Endothelial cell of umbilical vein (primary cell): Measurements from ENCODE around the gene ACMSD. TPM values are rescaled to one million over a fixed set of nuclear protein-coding genes. Genes with fewer than 3 reads are reported as not detected.
A peak's percentile ranks its signal among the peaks of the same experiment; 100 is the strongest.

Source experiments
- BruUV-seq: library from RNA; stranded (reverse); fragments of 400-500 nt; replicated peaks from 2 replicates; lab custom pipeline; 2021; lab: Mats Ljungman, UMichigan
- CTCF ChIA-PET: fragments of 300-600, 350-600 bp; sonication (Branson Sonifier 250); formaldehyde crosslinking; loops from one replicate; lab custom pipeline; 2021; ENCODE audit warnings: antibody characterized with exemption, inconsistent platforms; lab: Charles Lee
- POLR2A ChIA-PET: fragments of 300-600, 350-600 bp; sonication (Branson Sonifier 250); formaldehyde crosslinking; loops from one replicate; lab custom pipeline; 2021; ENCODE audit warnings: antibody characterized with exemption, inconsistent platforms; lab: Charles Lee
- DNase-seq: peaks from one replicate; pipeline ENCODE4 v3.0.0-alpha.2; 2011; ENCODE audit warnings: low read depth, low spot score
- FAIRE-seq: peaks from 2 replicates; lab custom pipeline; 2011; peaks lifted over from hg19 to GRCh38; lab: Jason Lieb, UNC
- H2AFZ ChIP-seq: 2 replicates; pipeline ENCODE4 v1.6.0; 2012; ENCODE audit warnings: low read depth, low read length, control low read depth, inconsistent platforms
- H3K27ac ChIP-seq: 2 replicates; pipeline ENCODE4 v1.5.1; 2011; ENCODE audit warnings: low read depth, mild to moderate bottlenecking, control low read depth, low read length, moderate library complexity; ENCODE audit not compliant: insufficient read depth
- H3K27me3 ChIP-seq, 2 experiments: 2 replicates each; pipeline versions ENCODE4 v1.6.0 to v1.6.1; 2011; ENCODE audit warnings: low read length in 2 of 2, mixed read lengths in 1 of 2; ENCODE audit not compliant: control insufficient read depth in 2 of 2, insufficient read depth in 2 of 2
- H3K36me3 ChIP-seq, 2 experiments: 2 replicates in 1 of 2; 3 replicates in 1 of 2; pipeline ENCODE4 v1.5.1; 2011; ENCODE audit warnings: low read length in 2 of 2, mild to moderate bottlenecking in 1 of 2, moderate library complexity in 1 of 2; ENCODE audit not compliant: control insufficient read depth in 2 of 2, insufficient read depth in 2 of 2; ENCODE audit errors: extremely low read depth in 1 of 2
- H3K4me1 ChIP-seq: 3 replicates; pipeline ENCODE4 v1.5.1; 2011; ENCODE audit warnings: mild to moderate bottlenecking, low read length; ENCODE audit not compliant: control insufficient read depth, insufficient read depth; ENCODE audit errors: extremely low read depth
- H3K4me2 ChIP-seq: 2 replicates; pipeline ENCODE4 v1.6.1; 2011; ENCODE audit warnings: low read length, control low read depth, mixed read lengths; ENCODE audit not compliant: insufficient read depth
- H3K4me3 ChIP-seq, 3 experiments: fragments of 200-600 bp in 1 of 3; sonication (generic), shearing (Covaris generic) in 1 of 3; replicated peaks in 1 of 3; 2 replicates each; pipeline ENCODE4 v1.5.1; 2011 to 2016; ENCODE audit warnings: control low read depth in 3 of 3, low read length in 3 of 3, mild to moderate bottlenecking in 2 of 3, inconsistent platforms in 1 of 3, low read depth in 1 of 3, moderate library complexity in 1 of 3; ENCODE audit not compliant: insufficient read depth in 1 of 3
- H3K79me2 ChIP-seq: 2 replicates; pipeline ENCODE4 v1.6.0; 2012; ENCODE audit warnings: low read length, inconsistent platforms; ENCODE audit not compliant: control insufficient read depth, insufficient read depth
- H3K9ac ChIP-seq: replicated peaks from 2 replicates; pipeline ENCODE3; 2011; ENCODE audit warnings: low read length, control low read depth; ENCODE audit not compliant: insufficient read depth; ENCODE audit errors: extremely low read depth
- H3K9me1 ChIP-seq: replicated peaks from 3 replicates; pipeline ENCODE4 v1.6.0; 2011; ENCODE audit warnings: mild to moderate bottlenecking, low read length; ENCODE audit not compliant: control insufficient read depth, insufficient read depth; ENCODE audit errors: extremely low read depth
- H3K9me3 ChIP-seq: replicated peaks from 2 replicates; pipeline ENCODE4 v1.5.1; 2012; ENCODE audit warnings: low read length, inconsistent platforms; ENCODE audit not compliant: control insufficient read depth, insufficient read depth
- H4K20me1 ChIP-seq: replicated peaks from 2 replicates; pipeline ENCODE3; 2011; ENCODE audit warnings: mild to moderate bottlenecking, low read length; ENCODE audit not compliant: control insufficient read depth, insufficient read depth; ENCODE audit errors: extremely low read depth
- EZH2 ChIP-seq: IDR thresholded peaks from 2 replicates; pipeline ENCODE4 v1.6.1; 2012; ENCODE audit warnings: borderline replicate concordance, low read depth, mild to moderate bottlenecking, moderate library complexity, low read length, inconsistent platforms; ENCODE audit not compliant: severe bottlenecking
- FOS ChIP-seq: IDR thresholded peaks from 2 replicates; pipeline ENCODE4 v1.6.1; 2011; ENCODE audit warnings: mild to moderate bottlenecking, low read length, moderate library complexity, borderline replicate concordance; ENCODE audit not compliant: insufficient read depth
- GATA2 ChIP-seq: IDR thresholded peaks from 2 replicates; pipeline ENCODE4 v1.7.0; 2011; ENCODE audit warnings: low read depth, mild to moderate bottlenecking, moderate library complexity, mixed read lengths, low read length; ENCODE audit not compliant: insufficient read length, insufficient read depth
- JUN ChIP-seq: IDR thresholded peaks from 2 replicates; pipeline ENCODE4 v1.6.1; 2011; ENCODE audit warnings: borderline replicate concordance, low read depth; ENCODE audit not compliant: insufficient read length, insufficient read depth
- MYC ChIP-seq: IDR thresholded peaks from one replicate; pipeline ENCODE4 v1.6.1; 2011; ENCODE audit warnings: mild to moderate bottlenecking, low read depth, low read length
- POLR2A ChIP-seq: IDR thresholded peaks from 2 replicates; pipeline ENCODE4 v1.6.1; 2012; ENCODE audit warnings: low read depth, mild to moderate bottlenecking, control low read depth, low read length
- POLR2AphosphoS5 ChIP-seq: IDR thresholded peaks from 2 replicates; pipeline ENCODE4 v1.6.1; 2012; ENCODE audit warnings: low read depth, mild to moderate bottlenecking, control low read depth, low read length, moderate library complexity; ENCODE audit not compliant: insufficient read depth
- dilution Hi-C: fragments of 300-500 bp; cut with MboI; formaldehyde crosslinking; loops from one replicate; pipeline ENCODE4 v1.15.0; 2019; ENCODE audit warnings: low sequenced_read_pairs; ENCODE audit not compliant: extremely low pct_ligation_motif_present
- intact Hi-C: fragments of 100-400 bp; cut with micrococcal nuclease; formaldehyde crosslinking; loops from one replicate; pipeline ENCODE4 v1.10.0; 2022
- polyA plus RNA-seq, 4 experiments: library from polyadenylated mRNA; depleted of rRNA in 3 of 4; stranded (reverse) in 3 of 4; unstranded in 1 of 4; fragments of >200 nt; gene quantifications; 2 replicates each; pipeline versions ENCODE4 v1.2.1 to v1.2.3, GENCODE V29; 2011 to 2012; ENCODE audit warnings: missing spikeins in 1 of 4
- total RNA-seq: library from RNA; stranded (reverse); gene quantifications from 2 replicates; pipeline ENCODE4 v1.2.3, GENCODE V29; 2021
- TF ChIP-seq, protein P1 (sequence below): IDR thresholded peaks from 2 replicates; pipeline ENCODE4 v1.6.1; 2011; ENCODE audit not compliant: insufficient read depth, insufficient read length
- TF ChIP-seq, protein P2 (sequence below), 2 donors: IDR thresholded peaks; 1 replicate in 1 of 2; 2 replicates in 1 of 2; pipeline ENCODE4 v1.5.1; 2011; ENCODE audit warnings: low read length in 2 of 2, mild to moderate bottlenecking in 2 of 2, moderate library complexity in 2 of 2, control low read depth in 1 of 2, inconsistent platforms in 1 of 2, low read depth in 1 of 2; ENCODE audit not compliant: insufficient read depth in 1 of 2; ENCODE audit errors: extremely low read depth in 1 of 2

Gene ACMSD
- total and polyA plus RNA-seq, 2 donors (not counting 3 experiments of a cell fraction or from before 2014, with no cell fraction given), result not detected

DNA sequence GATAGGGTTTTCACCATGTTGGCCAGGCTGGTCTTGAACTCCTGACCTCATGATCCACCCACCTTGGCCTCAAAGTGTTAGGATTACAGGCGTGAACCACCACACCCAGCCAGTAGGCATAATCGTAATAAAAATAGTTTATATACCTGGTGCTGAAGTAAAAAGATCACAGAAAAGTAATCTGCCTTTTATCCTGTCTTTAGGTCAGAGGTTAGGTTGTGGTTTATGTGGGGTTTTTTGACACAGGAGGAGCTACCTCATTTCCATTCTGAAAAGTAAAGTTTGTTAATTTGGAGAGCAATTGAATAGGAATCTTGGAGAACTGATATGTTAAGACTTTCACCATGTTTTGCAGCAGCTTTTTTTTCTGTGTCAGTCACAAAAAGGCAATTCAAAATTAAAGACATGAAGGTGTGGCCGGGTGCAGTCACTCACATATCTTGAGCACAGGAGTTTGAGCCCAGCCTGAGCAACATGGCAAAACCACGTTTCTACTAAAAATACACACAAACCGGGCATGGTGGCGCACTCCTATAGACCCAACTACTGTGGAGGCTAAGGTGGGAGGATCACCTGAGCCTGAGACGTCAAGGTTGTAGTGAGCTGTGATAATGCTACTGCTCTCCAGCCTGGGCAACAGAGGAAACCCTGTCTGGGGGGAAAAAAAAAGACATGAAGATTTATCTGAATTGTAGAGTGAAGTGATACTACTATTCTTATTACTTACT, 111.7 kb downstream of the ACMSD start:
- H3K9me1 ChIP-seq, result no peaks in the 10 kb centered on the region
- peaks cover 16% of the 10 kb centered on the region for H3K79me2 ChIP-seq
- H4K20me1 ChIP-seq, result peaks cover 2% of the 10 kb centered on the region
- dilution Hi-C loops, result no loop called here
- no peaks in the 10 kb centered on the region for H3K9me3 ChIP-seq
- DNase-seq, result no peak
- no peak overlapping the region for H3K4me3 ChIP-seq
- POLR2A ChIA-PET, result interaction anchor here (0.7 kb wide), 1 partner anchor 15 kb away, joined by 4 read pairs; no protein-coding TSS in a partner anchor
- no peak overlapping the region for H3K4me2 ChIP-seq
- peaks cover 18 to 33% of the 10 kb centered on the region in 2 experiments for H3K36me3 ChIP-seq
- no peaks in the 10 kb centered on the region for H3K4me1 ChIP-seq
- no peak overlapping the region for H3K9ac ChIP-seq
- TF ChIP-seq MYC (no peak), GATA2 (no peak), FOS (no peak), EZH2 (no peak)
- TF ChIP-seq, protein P1, sequence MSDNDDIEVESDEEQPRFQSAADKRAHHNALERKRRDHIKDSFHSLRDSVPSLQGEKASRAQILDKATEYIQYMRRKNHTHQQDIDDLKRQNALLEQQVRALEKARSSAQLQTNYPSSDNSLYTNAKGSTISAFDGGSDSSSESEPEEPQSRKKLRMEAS, result no peak
- CTCF ChIA-PET, result interaction anchor here (1.9 kb wide), 1 partner anchor 490 kb away, joined by 5 read pairs; no protein-coding TSS in a partner anchor
- intact Hi-C loops, result no loop called here
- no peaks in the 10 kb centered on the region for H3K27me3 ChIP-seq
- no peak overlapping the region for H2AFZ ChIP-seq
- BruUV-seq, result no TSS peak
- peak; percentile 60 for FAIRE-seq
- H3K27ac ChIP-seq, result no peak overlapping the region

DNA sequence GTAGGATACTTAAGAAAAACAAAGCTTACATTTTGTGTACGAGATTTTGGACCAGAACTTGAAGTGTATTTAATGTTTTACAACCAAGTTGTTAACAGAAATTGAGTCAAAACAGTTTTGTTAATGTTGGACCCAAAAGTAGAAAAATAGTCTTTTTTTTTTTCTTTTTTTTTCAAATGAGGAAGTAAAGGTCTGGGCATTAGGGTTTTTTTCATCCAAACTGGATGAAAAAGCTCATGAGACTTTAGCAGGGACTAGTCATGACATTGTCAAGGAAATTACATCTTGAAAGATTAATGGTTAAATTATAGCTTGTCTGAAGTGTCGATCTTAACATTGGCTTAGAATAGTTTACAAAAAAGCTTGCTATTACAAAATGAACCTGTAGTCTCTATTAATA, 112.5 kb downstream of the ACMSD start:
- no peaks in the 10 kb centered on the region for H3K9me3 ChIP-seq
- no peak overlapping the region for H3K9ac ChIP-seq
- H3K4me2 ChIP-seq, result no peak overlapping the region
- BruUV-seq, result no TSS peak
- no peaks in the 10 kb centered on the region for H3K4me1 ChIP-seq
- ChIA-PET CTCF (interaction anchor here (1.5 to 1.9 kb wide), 2 partner anchors 8 to 491 kb away, joined by 3 to 5 read pairs; no protein-coding TSS in a partner anchor), POLR2A (interaction anchor here (0.7 kb wide), 2 partner anchors 14 to 586 kb away, joined by 3 to 4 read pairs; no protein-coding TSS in a partner anchor)
- dilution Hi-C loops (no loop called here), intact Hi-C loops (no loop called here)
- peaks cover 2% of the 10 kb centered on the region for H4K20me1 ChIP-seq
- no peak for TF ChIP-seq JUN
- TF ChIP-seq POLR2AphosphoS5, result no peak
- TF ChIP-seq, protein P1, result no peak
- no peak for TF ChIP-seq GATA2
- TF ChIP-seq, protein P2, sequence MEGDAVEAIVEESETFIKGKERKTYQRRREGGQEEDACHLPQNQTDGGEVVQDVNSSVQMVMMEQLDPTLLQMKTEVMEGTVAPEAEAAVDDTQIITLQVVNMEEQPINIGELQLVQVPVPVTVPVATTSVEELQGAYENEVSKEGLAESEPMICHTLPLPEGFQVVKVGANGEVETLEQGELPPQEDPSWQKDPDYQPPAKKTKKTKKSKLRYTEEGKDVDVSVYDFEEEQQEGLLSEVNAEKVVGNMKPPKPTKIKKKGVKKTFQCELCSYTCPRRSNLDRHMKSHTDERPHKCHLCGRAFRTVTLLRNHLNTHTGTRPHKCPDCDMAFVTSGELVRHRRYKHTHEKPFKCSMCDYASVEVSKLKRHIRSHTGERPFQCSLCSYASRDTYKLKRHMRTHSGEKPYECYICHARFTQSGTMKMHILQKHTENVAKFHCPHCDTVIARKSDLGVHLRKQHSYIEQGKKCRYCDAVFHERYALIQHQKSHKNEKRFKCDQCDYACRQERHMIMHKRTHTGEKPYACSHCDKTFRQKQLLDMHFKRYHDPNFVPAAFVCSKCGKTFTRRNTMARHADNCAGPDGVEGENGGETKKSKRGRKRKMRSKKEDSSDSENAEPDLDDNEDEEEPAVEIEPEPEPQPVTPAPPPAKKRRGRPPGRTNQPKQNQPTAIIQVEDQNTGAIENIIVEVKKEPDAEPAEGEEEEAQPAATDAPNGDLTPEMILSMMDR (IDR thresholded peaks at IDR 0.05; ENCODE audit: extremely low read depth in 1 of 2, insufficient read depth in 1 of 2, low read depth in 1 of 2, low read length in 2 of 2), result no peak
- TF ChIP-seq FOS, result no peak
- no peak for TF ChIP-seq POLR2A
- no peak for TF ChIP-seq EZH2
- no peak overlapping the region for H3K4me3 ChIP-seq
- H3K27ac ChIP-seq, result no peak overlapping the region
- DNase-seq (no peak), FAIRE-seq (no peak)
- peaks cover 16% of the 10 kb centered on the region for H3K79me2 ChIP-seq
- no peak overlapping the region for H2AFZ ChIP-seq
- H3K27me3 ChIP-seq, result no peaks in the 10 kb centered on the region
- peaks cover 17 to 35% of the 10 kb centered on the region in 2 experiments for H3K36me3 ChIP-seq
- no peaks in the 10 kb centered on the region for H3K9me1 ChIP-seq
